Fibroblast of lung (primary cell): ENCODE measurements around the gene VAMP2.

Experiments used
- CTCF ChIP-seq, 2 donors: IDR thresholded peaks in 1 of 2; conservative IDR thresholded peaks in 1 of 2; 1 replicate in 1 of 2; 2 replicates in 1 of 2; pipeline ENCODE4 v1.5.1; 2011 to 2012; ENCODE audit warnings: low read length in 2 of 2, control low read depth in 1 of 2, inconsistent platforms in 1 of 2, low read depth in 1 of 2, mild to moderate bottlenecking in 1 of 2
- EZH2 ChIP-seq: IDR thresholded peaks from 2 replicates; pipeline ENCODE4 v1.5.1; 2012; ENCODE audit warnings: low read length, control low read depth, mild to moderate bottlenecking; ENCODE audit errors: missing control alignments

GRCh38 chr17:8128125-8128784 lies 34.5 kb downstream of the VAMP2 start:
- no peak for TF ChIP-seq CTCF (conservative IDR thresholded peaks at IDR 0.05 in 1 of 2, IDR thresholded peaks at IDR 0.05 in 1 of 2; ENCODE audit: low read depth in 1 of 2, low read length in 2 of 2)
- no peak for TF ChIP-seq EZH2
